GM13977 (cell line): ENCODE results near the gene MAPKAPK2.

ENCODE experiments used
- DNase-seq: peaks from one replicate; pipeline ENCODE4 v3.0.0; 2012; ENCODE audit warnings: low spot score
- in situ Hi-C: fragments of 300-500 bp; cut with MboI; formaldehyde crosslinking; loops from one replicate; pipeline ENCODE4 v1.12.0; 2022; ENCODE audit warnings: low sequenced_read_pairs, low pct_unique_long_range_greater_than_20kb, mixed read lengths, inconsistent platforms; ENCODE audit not compliant: unreplicated experiment
- TF ChIP-seq, protein P1 (sequence below): IDR thresholded peaks from 2 replicates; pipeline ENCODE4 v1.5.1; 2012; ENCODE audit warnings: mild to moderate bottlenecking, control low read depth; ENCODE audit not compliant: insufficient read depth; ENCODE audit errors: extremely low read depth, missing control alignments

MAPKAPK2 gene

DNA sequence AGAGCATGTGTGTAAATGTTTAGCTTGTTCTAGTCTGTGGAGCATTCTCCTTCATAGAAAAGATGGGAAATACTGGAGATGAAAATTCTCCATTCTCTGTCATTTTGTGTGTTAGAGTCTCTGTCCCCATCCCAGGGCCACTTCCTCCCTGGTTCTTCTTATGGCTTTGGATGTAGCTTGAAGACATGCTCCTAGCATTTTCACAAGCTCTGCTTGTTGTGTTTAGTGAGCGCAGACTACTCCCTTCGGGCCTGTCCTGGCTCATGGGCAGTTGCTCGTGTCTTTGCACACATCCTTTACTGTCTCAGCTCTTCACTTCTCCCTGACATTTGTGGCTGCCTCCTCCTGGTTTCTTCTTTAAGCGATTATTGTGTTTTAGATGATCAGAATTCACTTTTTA lies 30.4 kb downstream of the MAPKAPK2 start:
- in situ Hi-C loops: no loop called here
- no peak for DNase-seq
- TF ChIP-seq, protein P1, sequence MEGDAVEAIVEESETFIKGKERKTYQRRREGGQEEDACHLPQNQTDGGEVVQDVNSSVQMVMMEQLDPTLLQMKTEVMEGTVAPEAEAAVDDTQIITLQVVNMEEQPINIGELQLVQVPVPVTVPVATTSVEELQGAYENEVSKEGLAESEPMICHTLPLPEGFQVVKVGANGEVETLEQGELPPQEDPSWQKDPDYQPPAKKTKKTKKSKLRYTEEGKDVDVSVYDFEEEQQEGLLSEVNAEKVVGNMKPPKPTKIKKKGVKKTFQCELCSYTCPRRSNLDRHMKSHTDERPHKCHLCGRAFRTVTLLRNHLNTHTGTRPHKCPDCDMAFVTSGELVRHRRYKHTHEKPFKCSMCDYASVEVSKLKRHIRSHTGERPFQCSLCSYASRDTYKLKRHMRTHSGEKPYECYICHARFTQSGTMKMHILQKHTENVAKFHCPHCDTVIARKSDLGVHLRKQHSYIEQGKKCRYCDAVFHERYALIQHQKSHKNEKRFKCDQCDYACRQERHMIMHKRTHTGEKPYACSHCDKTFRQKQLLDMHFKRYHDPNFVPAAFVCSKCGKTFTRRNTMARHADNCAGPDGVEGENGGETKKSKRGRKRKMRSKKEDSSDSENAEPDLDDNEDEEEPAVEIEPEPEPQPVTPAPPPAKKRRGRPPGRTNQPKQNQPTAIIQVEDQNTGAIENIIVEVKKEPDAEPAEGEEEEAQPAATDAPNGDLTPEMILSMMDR: no peak

DNA sequence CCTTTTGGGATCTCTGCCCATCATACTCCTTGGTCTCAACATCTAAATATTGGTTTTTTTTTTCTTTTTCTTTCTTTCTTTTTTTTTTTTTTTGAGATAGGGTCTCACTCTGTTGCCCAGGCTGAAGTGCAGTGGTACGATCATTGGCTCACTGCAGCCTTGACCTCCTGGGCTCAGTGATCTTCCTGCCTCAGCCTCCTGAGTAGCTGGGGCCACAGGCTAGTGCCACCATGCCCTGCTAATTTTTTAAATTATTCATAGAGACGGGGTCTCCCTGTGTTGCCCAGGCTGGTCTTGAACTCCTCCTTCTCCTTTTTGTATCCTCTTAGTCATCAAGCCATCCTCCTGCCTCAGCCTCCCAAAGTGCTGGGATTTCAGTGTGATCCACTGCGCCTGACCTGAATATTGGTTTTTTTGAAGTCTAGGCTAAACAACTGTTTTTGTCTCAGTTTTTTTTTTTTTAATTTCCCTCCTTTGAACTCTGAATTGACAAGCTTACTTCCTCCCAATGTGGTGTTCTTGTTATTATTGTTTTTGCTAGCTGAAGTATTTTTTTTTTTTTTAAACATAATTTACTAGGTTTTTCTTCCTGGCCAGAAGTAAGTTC lies 30.9 kb downstream of the MAPKAPK2 start:
- no peak for DNase-seq
- in situ Hi-C loops: no loop called here

DNA sequence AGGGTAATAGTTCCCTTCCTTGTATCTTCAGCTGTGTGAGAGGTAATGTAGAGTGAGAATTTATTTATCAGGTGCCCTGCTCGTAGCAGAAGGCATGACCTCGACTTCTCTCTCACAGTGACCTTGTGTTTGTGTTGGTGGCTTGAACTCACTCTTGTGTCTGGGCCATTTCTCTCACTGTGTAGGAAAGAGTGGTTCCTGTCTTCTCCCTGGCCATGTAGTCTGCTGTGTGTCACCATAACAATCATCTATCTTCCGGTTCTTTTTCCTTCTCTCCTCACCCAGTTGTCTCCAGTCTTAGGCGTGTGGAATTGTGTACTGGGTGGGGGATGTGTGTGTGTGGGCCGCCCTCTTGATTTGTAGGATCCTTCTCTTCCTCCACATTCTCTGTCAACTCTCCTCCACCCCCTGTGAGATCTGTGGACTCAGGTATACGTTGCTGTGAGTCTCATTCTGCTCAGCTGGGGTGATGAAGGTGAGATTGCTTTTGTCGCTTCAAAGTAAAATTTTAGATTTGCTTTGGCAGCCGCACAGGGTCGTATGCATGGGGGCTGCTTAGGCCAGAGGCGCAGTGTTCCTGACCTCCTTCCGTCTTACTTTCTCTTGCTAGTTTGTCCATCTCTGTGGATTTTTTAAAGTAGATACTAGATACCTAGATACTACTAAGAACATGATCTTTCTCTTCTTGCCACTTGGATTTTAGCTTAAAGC lies 31.6 kb downstream of the MAPKAPK2 start:
- in situ Hi-C loops: no loop called here
- DNase-seq: no peak
- TF ChIP-seq, protein P1: no peak

More for the DNA sequence above, 30.9 kb downstream of the MAPKAPK2 start:
- TF ChIP-seq, protein P1: no peak

DNA sequence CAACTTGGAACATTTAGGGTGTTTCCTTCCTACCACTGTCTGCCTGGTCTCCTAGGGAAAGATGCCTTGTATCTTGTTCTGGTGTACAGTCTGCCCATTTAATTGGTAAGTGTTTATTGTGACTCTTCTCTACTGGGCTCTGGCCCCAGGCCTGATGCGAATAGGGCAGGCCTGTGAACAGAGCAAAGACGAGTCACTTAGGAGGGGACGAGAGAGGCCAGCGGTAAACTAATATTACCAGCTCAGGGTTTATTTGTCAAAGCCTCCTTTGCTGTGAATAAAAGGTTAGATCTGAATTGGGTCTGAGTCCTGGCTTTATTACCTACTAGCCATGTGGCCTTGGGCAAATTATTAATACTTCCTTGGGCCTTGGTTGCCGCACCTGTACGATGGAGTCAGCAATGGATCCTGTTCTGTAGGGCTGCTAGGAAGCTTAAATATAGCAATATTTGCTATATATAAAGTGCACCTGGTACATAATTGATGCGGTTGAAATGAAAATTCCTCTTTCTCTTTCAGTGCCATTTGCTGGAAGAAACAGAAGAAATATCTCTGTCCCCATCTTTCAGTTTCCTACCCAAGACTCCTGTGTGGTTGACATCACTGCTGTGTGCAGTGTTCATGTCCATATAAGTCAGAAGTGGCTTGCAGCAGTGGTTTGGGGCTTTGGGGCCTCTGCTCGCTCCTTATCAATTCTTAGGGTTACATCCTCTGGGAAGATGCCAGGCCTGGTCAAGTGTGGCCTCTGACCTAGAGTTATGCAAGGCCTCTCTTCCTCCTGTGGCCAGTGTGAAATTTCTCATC lies 32.4 kb downstream of the MAPKAPK2 start:
- in situ Hi-C loops: no loop called here
- TF ChIP-seq, protein P1: no peak
- peak; percentile 55 for DNase-seq

DNA sequence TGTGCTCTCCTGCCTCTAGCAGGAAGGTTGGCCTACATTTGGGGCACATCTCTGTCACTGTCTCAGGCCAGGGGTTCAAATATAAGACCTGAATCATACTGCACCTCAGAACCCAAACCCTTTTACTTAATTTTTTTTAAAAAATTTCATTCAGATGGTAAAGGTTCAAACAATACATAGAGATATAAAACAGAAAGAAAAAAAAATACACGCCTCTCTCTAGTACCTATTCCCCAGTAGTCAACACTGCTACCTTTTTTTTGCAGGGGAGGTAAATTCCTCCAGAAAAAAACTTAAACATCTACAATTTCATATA lies 32.9 kb downstream of the MAPKAPK2 start:
- TF ChIP-seq, protein P1: no peak
- DNase-seq: no peak
- in situ Hi-C loops: no loop called here

DNA sequence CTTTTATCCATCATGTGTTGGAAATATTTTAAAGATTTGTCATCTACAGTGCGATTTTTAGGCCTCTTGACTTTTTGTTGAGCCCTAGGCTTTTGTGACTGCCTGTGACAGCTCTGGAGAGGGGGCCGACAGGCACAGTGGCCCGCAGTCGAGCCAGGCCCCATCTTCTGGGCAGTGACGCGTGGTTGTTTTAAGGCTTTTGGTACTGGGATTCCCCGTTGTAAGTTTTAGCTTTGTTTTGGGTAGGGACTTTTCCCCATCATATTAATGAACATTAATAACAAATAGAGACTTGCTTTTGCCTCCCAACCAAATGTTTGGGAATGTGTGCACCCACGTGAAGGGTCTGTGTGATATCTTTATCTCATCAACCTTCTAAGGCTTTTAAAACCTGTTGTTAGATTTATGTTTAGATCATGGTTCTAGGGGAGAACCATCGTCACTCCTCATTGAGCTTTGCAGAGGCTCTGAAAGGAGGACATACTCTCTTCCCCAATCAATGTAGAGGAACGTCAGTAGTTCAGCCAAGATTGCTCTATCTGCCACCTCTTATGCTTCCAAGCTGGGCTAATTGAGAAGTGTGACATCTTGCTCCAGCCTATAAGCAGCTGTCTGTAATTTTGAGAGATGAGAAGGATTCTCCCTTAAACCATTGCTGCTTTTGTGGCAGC lies 34.6 kb downstream of the MAPKAPK2 start:
- TF ChIP-seq, protein P1: no peak
- in situ Hi-C loops: no loop called here
- DNase-seq: peak; percentile 61
